Right lung (tissue), 5 donors: Measurements from ENCODE around the gene SYTL3. TPM values are rescaled to one million over a fixed set of nuclear protein-coding genes. Genes with fewer than 3 reads are reported as not detected.

Experiments used
- polyA plus RNA-seq, 5 donors: library from polyadenylated mRNA; unstranded; fragments of 120-200 nt; gene quantifications; one replicate each; pipeline versions ENCODE4 v1.2.1 to v1.2.3, GENCODE V29; 2013; ENCODE audit warnings: inconsistent platforms in 1 of 5, low replicate concordance in 1 of 5; ENCODE audit not compliant: insufficient read length in 5 of 5, insufficient read depth in 1 of 5

SYTL3 gene
- polyA plus RNA-seq, 5 donors: 6.6 to 10.5 (median 8.4) TPM

Other genes with a start within 250 kb of the SYTL3 start
- 10 to 100 TPM; 26.1 to 36.8 (median 30.5) TPM for gene TMEM181, start 90.0 kb upstream of the SYTL3 start, polyA plus RNA-seq
- 100 to 1,000 TPM; 131 to 169 (median 134) TPM for gene DYNLT1, start 5.3 kb upstream of the SYTL3 start, polyA plus RNA-seq
- 100 to 1,000 TPM; 143 to 172 (median 149) TPM for gene EZR, start 169.3 kb downstream of the SYTL3 start, polyA plus RNA-seq